ENCODE data around the gene SGCA. TPM values are rescaled to one million over a fixed set of nuclear protein-coding genes. Genes with fewer than 3 reads are reported as not detected.

The SGCA gene
- total RNA-seq, 4 donors from 2014 or later: 1.9 to 15.1 (median 6.9) TPM

GRCh38 chr17:50161023-50161910 is 4.5 kb upstream of the SGCA start:
- H3K27me3 ChIP-seq: no peaks in the 10 kb centered on the region
- no peaks in the 10 kb centered on the region for H3K36me3 ChIP-seq
- 1 to 3% methylated on average over 15 to 19 of the region's 53 CpGs for WGBS, 2 donors
- no peaks in the 10 kb centered on the region for H3K9me3 ChIP-seq
- TF ChIP-seq POLR2A (IDR thresholded peaks at IDR 0.05): peak in 2 of 4 donors; percentile 16 to 58
- TF ChIP-seq CTCF (IDR thresholded peaks at IDR 0.05): peak; percentile 90 to 98 (median 97)
- intact Hi-C loops (cut with DNase I): no loop called here
- peaks cover 3 to 29% (median 7%) of the 10 kb centered on the region in 3 donors for H3K4me1 ChIP-seq
- DNase-seq: peak; percentile 65
- H3K4me3 ChIP-seq: peak overlapping the region; percentile 27 to 79 (median 53)
- peak overlapping the region; percentile 17 to 84 (median 76) for H3K27ac ChIP-seq

- H3K4me1 ChIP-seq: peaks cover 3 to 32% (median 7%) of the 10 kb centered on the region in 3 donors
- H3K4me3 ChIP-seq: peak overlapping the region in 1 of 4 donors; percentile 79
- intact Hi-C loops (cut with DNase I): no loop called here
- no peaks in the 10 kb centered on the region for H3K36me3 ChIP-seq
- no peak for TF ChIP-seq POLR2A (IDR thresholded peaks at IDR 0.05)
- no peak for TF ChIP-seq CTCF (IDR thresholded peaks at IDR 0.05)
- WGBS, 2 donors: 46 to 52% methylated on average over 16 of the region's 16 CpGs
- peak overlapping the region in 2 of 4 donors; percentile 79 to 84 for H3K27ac ChIP-seq
- DNase-seq: no peak
- no peaks in the 10 kb centered on the region for H3K9me3 ChIP-seq
- no peaks in the 10 kb centered on the region for H3K27me3 ChIP-seq
Observed at GRCh38 chr17:50161911-50162288, 3.9 kb upstream of the SGCA start.

- Histone ChIP-seq H3K36me3 (no peaks in the 10 kb centered on the region), H3K27ac (no peak overlapping the region), H3K9me3 (no peaks in the 10 kb centered on the region), H3K4me1 (peaks cover 3 to 37% (median 7%) of the 10 kb centered on the region in 3 donors), H3K27me3 (no peaks in the 10 kb centered on the region), H3K4me3 (no peak overlapping the region)
- TF ChIP-seq POLR2A (IDR thresholded peaks at IDR 0.05): no peak
- no peak for TF ChIP-seq CTCF (IDR thresholded peaks at IDR 0.05)
- no peak for DNase-seq
- 67 to 68% methylated on average over 8 of the region's 8 CpGs for WGBS, 2 donors
- intact Hi-C loops (cut with DNase I): no loop called here
Observed at GRCh38 chr17:50162466-50163254, 3.1 kb upstream of the SGCA start.

- intact Hi-C loops (cut with DNase I): no loop called here
- Histone ChIP-seq H3K36me3 (no peaks in the 10 kb centered on the region), H3K9me3 (no peaks in the 10 kb centered on the region), H3K27me3 (peaks cover 0 to 5% (median 0%) of the 10 kb centered on the region in 4 donors), H3K27ac (no peak overlapping the region), H3K4me1 (peaks cover 6 to 50% (median 9%) of the 10 kb centered on the region in 3 donors), H3K4me3 (no peak overlapping the region)
- WGBS, 2 donors: 55% methylated on average over 4 of the region's 11 CpGs; no CpG with 5 or more reads in 1 of the 2 donors
- DNase-seq: no peak
- no peak for TF ChIP-seq POLR2A (IDR thresholded peaks at IDR 0.05)
- TF ChIP-seq CTCF (IDR thresholded peaks at IDR 0.05): no peak
Observed at GRCh38 chr17:50163843-50164696, 1.7 kb upstream of the SGCA start.

Data from esophagus squamous epithelium (tissue), 5 donors.